SHP77 treated with DMSO at 0.1 percent for 48 hours (cell line): ENCODE data around the gene CYP24A1.

Experiments used
- DNase-seq: peaks from one replicate; lab custom pipeline; 2025; lab: John Stamatoyannopoulos, UW

The CYP24A1 gene

GRCh38 chr20:54156981-54157835 is 16.6 kb downstream of the CYP24A1 start:
- no peak for DNase-seq

DNA sequence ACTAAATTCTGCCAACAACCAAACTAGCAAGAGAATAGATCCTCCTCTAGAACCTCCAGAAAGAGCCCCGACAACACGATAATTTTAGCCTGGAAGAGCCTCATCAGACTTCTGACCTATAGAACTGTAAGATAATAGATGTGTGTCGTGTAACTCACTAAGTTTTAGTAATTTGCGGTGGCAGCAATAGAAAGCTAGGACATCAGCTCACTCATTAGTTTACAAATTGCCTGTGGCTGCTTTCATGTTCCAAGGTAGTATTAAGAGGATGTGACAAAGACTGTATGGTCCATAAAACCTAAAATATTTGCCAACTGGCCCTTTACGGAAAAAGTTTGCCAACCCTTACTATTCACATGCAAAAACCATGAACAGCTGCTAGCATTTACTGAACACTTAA is 17.3 kb downstream of the CYP24A1 start:
- no peak for DNase-seq

GRCh38 chr20:54155736-54156317 is 18.0 kb downstream of the CYP24A1 start:
- DNase-seq: no peak

DNA sequence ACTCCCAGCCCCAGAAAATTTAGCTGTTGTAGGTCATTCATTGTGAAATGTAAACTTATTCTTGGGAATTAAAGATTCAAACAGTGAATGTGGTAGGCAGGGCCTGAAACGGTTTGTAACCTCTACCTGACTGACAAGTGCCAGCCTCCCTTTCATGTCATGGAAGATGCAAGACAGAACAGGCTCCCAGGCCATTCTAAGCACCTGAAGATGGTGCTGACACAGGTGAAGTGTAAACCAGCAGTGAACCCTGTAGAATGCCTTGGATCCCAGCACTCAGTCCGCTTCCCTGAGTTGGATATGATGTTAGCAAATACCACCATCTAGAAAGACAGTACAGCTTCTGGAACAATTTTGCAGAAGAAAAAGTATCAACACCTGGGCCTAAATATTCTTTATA is 19.3 kb downstream of the CYP24A1 start:
- DNase-seq: no peak

DNA sequence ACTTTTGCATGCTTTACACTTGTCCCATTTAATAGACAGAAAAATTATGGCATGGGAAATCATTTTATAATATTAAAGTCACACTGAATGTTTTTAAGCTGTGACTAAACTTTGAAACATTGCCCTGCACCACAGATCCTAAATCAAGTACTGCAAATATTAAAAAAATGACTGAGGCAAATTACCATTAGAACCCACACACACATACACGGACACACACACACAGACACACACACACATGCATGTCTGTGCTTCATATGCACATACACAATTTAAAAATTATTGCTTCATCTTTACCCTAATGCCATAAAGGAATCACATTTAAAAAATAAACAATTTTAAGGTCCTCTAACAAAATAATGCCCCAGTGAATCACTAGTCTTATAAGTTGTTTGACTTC is 19.9 kb downstream of the CYP24A1 start:
- no peak for DNase-seq

GRCh38 chr20:54153041-54153327 is 20.8 kb downstream of the CYP24A1 start:
- no peak for DNase-seq

DNA sequence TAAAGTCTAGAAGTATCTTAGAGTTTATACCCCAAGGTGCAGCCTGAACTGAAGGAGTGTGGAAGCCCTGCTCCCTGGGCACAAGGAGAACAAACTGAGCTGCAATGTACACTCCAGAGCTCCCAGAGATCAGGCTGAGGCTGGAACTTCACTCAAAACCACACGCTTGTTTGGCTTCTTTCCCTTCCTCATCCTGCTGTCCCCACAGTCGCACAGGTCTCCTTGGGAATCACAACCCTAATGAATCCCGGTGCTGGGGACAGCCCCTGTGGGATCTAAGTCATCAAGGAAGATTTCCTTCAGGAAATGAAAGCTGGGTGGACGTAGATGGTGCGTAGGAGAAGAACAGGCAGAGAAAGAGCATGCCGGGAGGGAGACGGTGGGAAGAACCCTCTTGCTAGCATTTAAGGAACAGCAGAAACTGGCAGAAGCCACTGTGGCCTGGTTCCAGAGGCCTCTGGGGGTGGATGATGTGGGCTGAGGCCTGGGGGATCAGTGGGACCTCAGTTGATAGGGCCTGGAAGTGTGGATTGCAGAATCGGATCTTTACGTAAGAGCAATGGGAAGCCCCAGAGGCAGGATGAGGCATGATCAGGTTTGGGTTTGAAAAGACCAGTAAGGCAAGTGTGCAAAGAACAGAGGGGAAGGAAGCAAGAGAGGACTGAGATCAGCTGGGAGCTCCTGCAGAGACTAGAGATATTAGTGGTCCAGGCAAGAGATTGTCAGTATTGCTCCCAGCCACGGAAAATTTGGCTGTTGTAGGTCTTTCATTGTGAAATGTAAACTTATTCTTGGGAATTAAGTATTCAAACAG is 21.4 kb downstream of the CYP24A1 start:
- no peak for DNase-seq

- DNase-seq: no peak
Observed at GRCh38 chr20:54151511-54152226, 22.1 kb downstream of the CYP24A1 start.

DNA sequence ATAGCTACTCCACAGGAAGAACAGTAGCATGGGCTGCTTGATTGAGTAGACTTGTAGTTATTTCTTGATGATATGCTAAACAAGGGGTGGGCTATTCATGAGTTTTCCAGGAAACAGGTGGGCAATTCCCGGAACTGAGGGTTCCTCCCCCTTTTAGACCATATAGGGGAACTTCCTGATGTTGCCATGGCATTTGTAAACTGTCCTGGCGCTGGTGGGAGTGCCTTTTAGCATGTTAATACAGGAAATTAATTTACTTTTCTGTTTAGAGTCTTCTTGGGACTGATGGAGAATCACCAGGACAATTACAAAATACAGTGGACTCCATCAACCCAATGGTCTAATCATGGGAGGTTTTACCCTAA is 22.7 kb downstream of the CYP24A1 start:
- no peak for DNase-seq

- DNase-seq: no peak
Observed at GRCh38 chr20:54149765-54150264, 24.0 kb downstream of the CYP24A1 start.

GRCh38 chr20:54148947-54149764 is 24.6 kb downstream of the CYP24A1 start:
- DNase-seq: no peak

GRCh38 chr20:54146672-54147071 is 27.1 kb downstream of the CYP24A1 start:
- no peak for DNase-seq

DNA sequence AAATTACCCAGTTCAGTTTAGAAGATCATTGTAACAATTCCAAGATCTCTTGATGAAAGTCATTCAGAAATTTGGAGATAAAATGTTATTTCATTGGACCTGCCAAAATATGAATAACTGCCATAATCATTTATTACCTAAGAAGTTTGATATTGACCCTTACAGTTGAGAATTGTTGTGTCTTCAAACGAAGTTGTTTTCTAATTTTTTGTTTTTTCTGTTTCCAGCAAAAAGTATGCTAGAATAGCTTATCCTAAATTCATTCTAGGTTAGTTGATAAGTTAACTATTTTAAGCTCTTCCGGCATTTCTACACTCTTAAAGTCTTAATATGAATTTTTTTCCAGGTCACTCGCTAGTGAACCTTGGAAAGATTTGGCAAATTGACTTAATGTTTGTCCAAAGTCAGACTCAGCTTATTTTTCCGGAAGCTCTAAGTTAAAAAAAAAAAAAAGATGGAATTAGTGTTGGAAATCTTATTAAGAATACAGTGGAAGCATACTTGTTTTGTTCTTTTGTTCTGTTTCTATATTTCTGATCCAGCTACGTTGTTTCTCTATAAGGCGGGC is 28.9 kb downstream of the CYP24A1 start:
- DNase-seq: no peak

GRCh38 chr20:54140927-54141566 is 32.7 kb downstream of the CYP24A1 start:
- no peak for DNase-seq

- DNase-seq: no peak
Observed at GRCh38 chr20:54140486-54140885, 33.3 kb downstream of the CYP24A1 start.

DNA sequence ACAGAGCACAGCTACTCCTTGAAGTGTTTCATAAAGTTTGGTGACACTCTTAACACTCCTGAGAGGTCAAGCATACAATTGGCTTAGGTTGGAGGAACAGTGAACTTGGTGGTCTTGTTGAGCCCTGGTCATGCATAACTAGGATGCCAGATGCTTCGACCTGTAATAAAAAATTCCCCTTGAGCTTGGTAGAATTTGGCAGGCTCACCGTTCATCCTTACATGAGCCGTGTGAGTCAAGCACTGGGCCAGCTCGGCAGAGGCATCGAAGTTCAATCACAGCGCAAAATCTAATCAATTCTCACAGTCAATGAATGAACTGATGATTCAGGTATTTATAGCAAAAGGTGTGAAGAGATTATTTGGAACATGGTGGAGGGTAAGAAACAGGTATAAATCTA is 33.7 kb downstream of the CYP24A1 start:
- DNase-seq: no peak

GRCh38 chr20:54139188-54139587 is 34.6 kb downstream of the CYP24A1 start:
- no peak for DNase-seq

GRCh38 chr20:54138427-54138826 is 35.4 kb downstream of the CYP24A1 start:
- DNase-seq: no peak

GRCh38 chr20:54137115-54137514 is 36.7 kb downstream of the CYP24A1 start:
- DNase-seq: no peak

DNA sequence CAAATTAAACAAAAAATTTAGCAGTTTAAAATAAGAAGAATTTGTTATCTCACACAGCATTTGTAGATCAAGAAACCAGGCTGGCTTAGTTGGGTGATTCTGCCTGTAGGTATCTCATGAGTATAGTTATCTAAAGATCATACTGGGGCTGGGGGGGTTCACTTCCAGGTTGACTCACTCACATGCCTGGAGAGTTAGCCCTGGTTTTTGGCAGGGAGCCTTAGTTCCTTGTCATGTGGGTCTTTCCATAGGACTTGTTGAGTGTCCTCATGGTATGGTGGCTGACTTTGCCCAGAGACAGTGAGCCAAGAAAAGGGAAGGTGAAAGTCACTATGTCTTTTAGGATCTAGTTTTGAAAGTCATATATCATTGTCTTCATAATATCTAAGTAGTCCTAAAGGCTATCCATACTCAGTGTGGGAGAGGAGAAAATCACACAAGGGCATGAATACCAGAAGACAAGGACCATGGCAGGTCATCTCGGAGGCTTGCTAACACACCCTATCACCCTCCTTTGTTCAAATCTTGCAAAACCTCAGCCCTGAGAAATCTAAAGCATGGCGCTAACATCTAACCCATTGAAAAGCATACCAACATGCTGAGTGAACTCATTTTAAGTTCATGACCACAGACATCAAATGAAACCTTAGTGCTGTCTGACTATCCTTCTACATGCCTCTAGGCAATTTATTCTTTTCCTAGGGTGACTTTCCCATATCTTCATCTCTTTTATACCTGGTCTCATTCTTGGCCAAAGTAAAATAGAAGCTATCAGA is 39.2 kb downstream of the CYP24A1 start:
- no peak for DNase-seq
